Gastrocnemius medialis (tissue), 4 donors: ENCODE results near the gene BCCIP.

Experiments used
- POLR2A ChIP-seq, 2 donors: fragments of 450-650 bp; IDR thresholded peaks; one replicate each; pipeline ENCODE4 v1.6.1; 2017; ENCODE audit warnings: antibody characterized with exemption in 2 of 2, mild to moderate bottlenecking in 2 of 2, moderate library complexity in 2 of 2
- TF ChIP-seq, protein P1 (sequence below), 5 experiments: fragments of 450-650 bp in 3 of 5; fragments of 200-600 bp in 2 of 5; sonication (generic) in 2 of 5; IDR thresholded peaks in 4 of 5; conservative IDR thresholded peaks in 1 of 5; 1 replicate in 4 of 5; 2 replicates in 1 of 5; pipeline ENCODE4 v1.5.1; 2016 to 2019; ENCODE audit warnings: antibody characterized with exemption in 5 of 5, mild to moderate bottlenecking in 3 of 5, moderate library complexity in 3 of 5

DNA sequence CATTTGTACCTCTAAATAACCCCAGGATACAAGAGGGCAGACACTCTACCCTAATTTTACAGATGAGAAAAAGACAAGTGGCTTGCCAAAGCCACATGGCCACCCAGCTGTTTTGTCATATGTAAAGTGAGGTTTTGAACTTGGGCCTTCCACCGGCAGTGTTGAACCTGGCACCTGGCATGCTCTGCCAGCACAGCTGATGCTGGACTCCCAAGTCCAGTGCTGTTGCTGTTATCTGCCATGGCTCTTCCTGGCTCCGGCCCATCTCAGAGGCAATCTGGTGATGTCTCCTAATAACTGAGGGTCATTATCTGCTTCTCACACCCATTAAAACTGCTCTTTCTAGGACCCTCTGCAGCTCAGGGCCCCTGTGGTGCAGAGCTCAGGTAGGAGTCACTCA lies 25.0 kb downstream of the BCCIP start:
- TF ChIP-seq, protein P1, sequence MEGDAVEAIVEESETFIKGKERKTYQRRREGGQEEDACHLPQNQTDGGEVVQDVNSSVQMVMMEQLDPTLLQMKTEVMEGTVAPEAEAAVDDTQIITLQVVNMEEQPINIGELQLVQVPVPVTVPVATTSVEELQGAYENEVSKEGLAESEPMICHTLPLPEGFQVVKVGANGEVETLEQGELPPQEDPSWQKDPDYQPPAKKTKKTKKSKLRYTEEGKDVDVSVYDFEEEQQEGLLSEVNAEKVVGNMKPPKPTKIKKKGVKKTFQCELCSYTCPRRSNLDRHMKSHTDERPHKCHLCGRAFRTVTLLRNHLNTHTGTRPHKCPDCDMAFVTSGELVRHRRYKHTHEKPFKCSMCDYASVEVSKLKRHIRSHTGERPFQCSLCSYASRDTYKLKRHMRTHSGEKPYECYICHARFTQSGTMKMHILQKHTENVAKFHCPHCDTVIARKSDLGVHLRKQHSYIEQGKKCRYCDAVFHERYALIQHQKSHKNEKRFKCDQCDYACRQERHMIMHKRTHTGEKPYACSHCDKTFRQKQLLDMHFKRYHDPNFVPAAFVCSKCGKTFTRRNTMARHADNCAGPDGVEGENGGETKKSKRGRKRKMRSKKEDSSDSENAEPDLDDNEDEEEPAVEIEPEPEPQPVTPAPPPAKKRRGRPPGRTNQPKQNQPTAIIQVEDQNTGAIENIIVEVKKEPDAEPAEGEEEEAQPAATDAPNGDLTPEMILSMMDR (IDR thresholded peaks at IDR 0.05 in 4 of 5, conservative IDR thresholded peaks at IDR 0.05 in 1 of 5), result no peak
- TF ChIP-seq POLR2A (IDR thresholded peaks at IDR 0.05), result no peak
